IPS DF 6.9 (cell line): ENCODE data around the gene GALNT17.

ENCODE experiments used
- DNase-seq: peaks from one replicate; pipeline ENCODE4 v3.0.0-alpha.2; 2013; ENCODE audit warnings: low read depth, low spot score
- H3K27ac ChIP-seq: one replicate; pipeline ENCODE4 v1.5.1; 2013; ENCODE audit warnings: low read length, control low read depth
- H3K27me3 ChIP-seq: 2 replicates; pipeline ENCODE4 v1.6.1; 2013; ENCODE audit warnings: mild to moderate bottlenecking, low read length; ENCODE audit not compliant: control insufficient read depth, insufficient read depth
- H3K36me3 ChIP-seq: 2 replicates; pipeline ENCODE4 v1.6.1; 2013; ENCODE audit warnings: low read length; ENCODE audit not compliant: control insufficient read depth, insufficient read depth
- H3K4me1 ChIP-seq: 2 replicates; pipeline ENCODE4 v1.6.1; 2013; ENCODE audit warnings: low read length; ENCODE audit not compliant: control insufficient read depth, insufficient read depth
- H3K4me3 ChIP-seq: 2 replicates; pipeline ENCODE4 v1.5.1; 2013; ENCODE audit warnings: mild to moderate bottlenecking, low read length
- H3K9me3 ChIP-seq: 2 replicates; pipeline ENCODE4 v1.6.1; 2013; ENCODE audit warnings: low read length, inconsistent platforms; ENCODE audit not compliant: control insufficient read depth, insufficient read depth
- WGBS: extraction: QIAGEN DNeasy Blood & Tissue Kit; methylation state at CpG from one replicate; pipeline ENCODE4 v1.1.7; 2013; ENCODE audit warnings: mixed read lengths, missing lambda C conversion rate; ENCODE audit not compliant: insufficient read length, insufficient coverage; 5-methylcytosine and 5-hydroxymethylcytosine counted together

The GALNT17 gene

GRCh38 chr7:71539615-71540014 is 407.7 kb downstream of the GALNT17 start:
- H3K36me3 ChIP-seq: no peaks in the 10 kb centered on the region
- no peak for DNase-seq
- H3K9me3 ChIP-seq: no peaks in the 10 kb centered on the region
- WGBS: no CpG with 5 or more reads among the region's 4 CpGs
- no peak overlapping the region for H3K27ac ChIP-seq
- no peaks in the 10 kb centered on the region for H3K27me3 ChIP-seq
- no peak overlapping the region for H3K4me3 ChIP-seq
- H3K4me1 ChIP-seq: no peaks in the 10 kb centered on the region

DNA sequence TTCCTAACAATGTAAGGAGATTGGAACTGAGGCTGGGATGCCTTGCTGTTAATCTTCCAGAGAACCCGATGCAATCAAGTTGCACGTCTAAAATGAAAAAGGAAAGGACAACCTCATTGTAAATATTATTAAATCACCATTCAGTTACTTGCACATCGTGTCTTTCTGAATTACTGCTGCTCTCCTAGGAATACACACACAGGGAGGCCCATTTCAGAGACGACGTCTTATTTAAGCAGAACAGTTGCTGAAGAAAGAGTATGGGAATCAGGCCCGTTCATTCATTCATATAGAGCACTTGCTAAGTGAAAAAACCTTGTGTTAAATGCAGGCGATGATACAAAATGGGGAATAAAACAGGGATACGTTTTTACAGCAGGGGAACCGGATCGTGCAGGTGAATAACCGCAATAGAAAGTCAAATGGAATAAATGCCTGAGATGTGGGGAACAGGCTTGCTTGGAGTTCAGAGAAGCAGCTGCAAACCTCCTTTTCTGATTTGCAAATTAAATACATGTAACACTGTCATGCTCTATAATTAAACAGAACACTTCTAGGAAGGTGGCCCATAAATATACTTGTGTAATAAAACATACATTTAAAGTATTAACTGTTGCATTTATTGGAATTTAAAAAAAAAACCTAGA is 409.9 kb downstream of the GALNT17 start:
- Histone ChIP-seq H3K4me3 (no peak overlapping the region), H3K4me1 (no peaks in the 10 kb centered on the region), H3K36me3 (no peaks in the 10 kb centered on the region), H3K27ac (no peak overlapping the region), H3K9me3 (no peaks in the 10 kb centered on the region), H3K27me3 (no peaks in the 10 kb centered on the region)
- WGBS: no CpG with 5 or more reads among the region's 11 CpGs
- DNase-seq: no peak

DNA sequence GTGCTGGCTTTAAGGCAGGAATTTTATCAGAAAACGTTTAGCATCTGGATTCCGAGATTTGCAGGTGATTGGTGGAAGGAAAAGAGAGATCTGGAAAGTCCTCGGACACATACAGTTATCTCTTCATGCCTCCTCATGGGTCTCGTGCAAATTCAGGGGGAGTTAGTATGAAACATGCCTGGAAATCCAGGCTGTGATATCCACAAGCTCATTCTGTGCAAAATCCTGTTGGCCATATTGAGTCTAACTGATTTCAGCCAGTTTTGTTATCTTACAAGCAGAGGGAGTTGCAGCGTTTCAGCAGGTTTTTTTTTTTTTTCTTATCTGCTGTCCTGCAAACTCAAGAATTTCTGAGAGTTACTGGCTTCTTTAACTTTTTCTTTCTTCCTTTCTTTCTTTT is 411.5 kb downstream of the GALNT17 start:
- no peaks in the 10 kb centered on the region for H3K36me3 ChIP-seq
- no peak overlapping the region for H3K27ac ChIP-seq
- no CpG with 5 or more reads among the region's 5 CpGs for WGBS
- H3K4me3 ChIP-seq: no peak overlapping the region
- DNase-seq: no peak
- H3K4me1 ChIP-seq: no peaks in the 10 kb centered on the region
- no peaks in the 10 kb centered on the region for H3K27me3 ChIP-seq
- no peaks in the 10 kb centered on the region for H3K9me3 ChIP-seq

DNA sequence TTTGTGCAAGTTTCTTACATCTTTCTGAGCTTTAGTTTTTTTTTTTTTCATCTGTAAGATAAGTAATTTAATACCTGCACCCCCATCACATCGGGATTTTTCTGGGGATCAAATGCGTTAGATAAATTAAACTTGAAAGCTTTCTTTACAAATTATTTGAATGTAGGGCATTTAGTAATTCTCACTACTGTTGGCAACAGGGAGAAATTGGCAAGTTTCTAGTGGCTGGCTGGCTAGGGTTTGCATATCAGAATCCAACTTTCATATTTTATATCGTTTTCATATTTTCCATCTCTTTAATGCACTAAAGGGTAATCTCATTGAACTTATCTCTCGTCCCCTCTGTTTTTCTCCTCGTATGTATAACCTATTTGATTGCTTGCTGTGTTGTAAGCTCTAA is 412.9 kb downstream of the GALNT17 start:
- WGBS: no CpG with 5 or more reads among the region's 5 CpGs
- no peaks in the 10 kb centered on the region for H3K9me3 ChIP-seq
- no peak overlapping the region for H3K27ac ChIP-seq
- no peaks in the 10 kb centered on the region for H3K27me3 ChIP-seq
- no peak for DNase-seq
- H3K4me3 ChIP-seq: no peak overlapping the region
- H3K4me1 ChIP-seq: no peaks in the 10 kb centered on the region
- H3K36me3 ChIP-seq: no peaks in the 10 kb centered on the region

- H3K4me3 ChIP-seq: no peak overlapping the region
- no peaks in the 10 kb centered on the region for H3K4me1 ChIP-seq
- no peaks in the 10 kb centered on the region for H3K27me3 ChIP-seq
- no peaks in the 10 kb centered on the region for H3K9me3 ChIP-seq
- no peaks in the 10 kb centered on the region for H3K36me3 ChIP-seq
- no peak overlapping the region for H3K27ac ChIP-seq
- no CpG with 5 or more reads among the region's 6 CpGs for WGBS
- no peak for DNase-seq
These were observed 415.5 kb downstream of the GALNT17 start for GRCh38 chr7:71547426-71547825.

DNA sequence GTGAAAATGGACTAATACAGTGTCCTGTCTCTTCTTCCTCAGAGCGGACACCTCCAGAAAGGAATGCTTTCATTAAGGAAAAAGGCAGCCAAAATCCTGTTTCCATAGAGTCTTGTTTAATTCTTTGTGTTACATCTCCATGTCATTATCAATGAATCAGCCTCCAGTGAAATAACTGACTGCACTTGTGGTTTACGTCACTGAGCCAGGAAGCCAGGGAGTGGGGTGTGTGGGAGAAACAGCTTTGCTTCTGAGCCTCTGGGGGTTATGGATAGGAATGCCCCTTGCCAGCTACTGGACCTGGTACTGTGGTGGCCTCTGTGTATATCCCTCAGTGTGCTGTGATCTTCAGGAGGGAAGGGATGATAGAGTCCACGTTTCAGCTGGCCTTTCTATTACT is 416.8 kb downstream of the GALNT17 start:
- no peaks in the 10 kb centered on the region for H3K36me3 ChIP-seq
- H3K27ac ChIP-seq: no peak overlapping the region
- WGBS: no CpG with 5 or more reads among the region's 3 CpGs
- H3K27me3 ChIP-seq: no peaks in the 10 kb centered on the region
- H3K9me3 ChIP-seq: no peaks in the 10 kb centered on the region
- DNase-seq: no peak
- H3K4me3 ChIP-seq: no peak overlapping the region
- no peaks in the 10 kb centered on the region for H3K4me1 ChIP-seq

DNA sequence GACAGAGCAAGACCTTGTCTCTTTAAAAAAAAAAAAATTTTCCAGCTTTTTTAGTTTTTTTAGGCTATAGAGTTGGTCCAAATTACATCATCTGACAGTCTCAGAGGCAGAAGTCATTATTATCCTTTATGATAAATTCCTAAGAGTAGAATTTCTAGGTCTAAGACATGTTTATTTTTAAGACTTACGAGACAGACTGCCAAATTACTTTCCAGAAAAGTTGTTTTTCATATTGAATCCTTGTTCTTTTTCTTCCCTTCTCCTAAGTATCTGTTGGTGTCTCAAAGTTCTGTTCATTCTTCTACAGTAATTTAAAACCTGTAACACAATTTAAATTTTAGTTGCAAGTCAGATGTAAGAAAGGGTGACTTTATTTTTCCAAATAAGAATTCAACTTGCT is 421.4 kb downstream of the GALNT17 start:
- WGBS: no CpG with 5 or more reads among the region's 1 CpG
- H3K27me3 ChIP-seq: no peaks in the 10 kb centered on the region
- no peaks in the 10 kb centered on the region for H3K4me1 ChIP-seq
- H3K36me3 ChIP-seq: no peaks in the 10 kb centered on the region
- H3K27ac ChIP-seq: no peak overlapping the region
- H3K4me3 ChIP-seq: no peak overlapping the region
- H3K9me3 ChIP-seq: no peaks in the 10 kb centered on the region
- no peak for DNase-seq

GRCh38 chr7:71555758-71556157 is 423.8 kb downstream of the GALNT17 start:
- Histone ChIP-seq H3K4me1 (peaks cover 3% of the 10 kb centered on the region; the same call in 1 of the 2 replicates), H3K27me3 (no peaks in the 10 kb centered on the region), H3K4me3 (no peak overlapping the region), H3K27ac (no peak overlapping the region), H3K36me3 (no peaks in the 10 kb centered on the region), H3K9me3 (no peaks in the 10 kb centered on the region)
- WGBS: no CpG with 5 or more reads among the region's 8 CpGs
- DNase-seq: no peak

GRCh38 chr7:71558806-71559613 is 427.1 kb downstream of the GALNT17 start:
- no CpG with 5 or more reads among the region's 6 CpGs for WGBS
- no peak overlapping the region for H3K27ac ChIP-seq

GRCh38 chr7:71560354-71560995 is 428.5 kb downstream of the GALNT17 start:
- peaks cover 3% of the 10 kb centered on the region; the same call in 1 of the 2 replicates for H3K4me1 ChIP-seq
- no peak overlapping the region for H3K27ac ChIP-seq
- H3K27me3 ChIP-seq: no peaks in the 10 kb centered on the region
- no peak for DNase-seq
- H3K4me3 ChIP-seq: no peak overlapping the region
- H3K36me3 ChIP-seq: no peaks in the 10 kb centered on the region
- H3K9me3 ChIP-seq: no peaks in the 10 kb centered on the region
- whole genome bisulfite sequencing: no CpG with 5 or more reads among the region's 10 CpGs

More at GRCh38 chr7:71558806-71559613, 427.1 kb downstream of the GALNT17 start:
- Histone ChIP-seq H3K9me3 (no peaks in the 10 kb centered on the region), H3K4me1 (peaks cover 3% of the 10 kb centered on the region; the same call in 1 of the 2 replicates), H3K36me3 (no peaks in the 10 kb centered on the region), H3K4me3 (no peak overlapping the region), H3K27me3 (no peaks in the 10 kb centered on the region)
- DNase-seq: no peak
